DND-41 (cell line): ENCODE results near the gene TYRO3.

Source experiments
- ATAC-seq: fragments of 200-7000 bp; cut with Tn5 transposase; 3 replicates; pipeline ENCODE4 v1.9.1; 2021; ENCODE audit warnings: low read depth; ENCODE audit not compliant: insufficient read depth
- DNase-seq: peaks from one replicate; pipeline ENCODE4 v3.0.0-alpha.2; 2020
- H2AFZ ChIP-seq: 2 replicates; pipeline ENCODE4 v1.6.0; 2012; ENCODE audit warnings: low read depth, low read length
- H3K27ac ChIP-seq: 2 replicates; pipeline ENCODE4 v1.5.1; 2012; ENCODE audit warnings: low read length, inconsistent platforms
- H3K27me3 ChIP-seq: fragments of 200-600 bp; sonication (generic); 2 replicates; pipeline ENCODE4 v1.6.0; 2012; ENCODE audit warnings: low read length, mild to moderate bottlenecking, inconsistent platforms; ENCODE audit not compliant: insufficient read depth, poor library complexity
- H3K36me3 ChIP-seq: 2 replicates; pipeline ENCODE4 v1.5.1; 2012; ENCODE audit warnings: low read length, inconsistent platforms; ENCODE audit not compliant: insufficient read depth
- H3K4me1 ChIP-seq: 2 replicates; pipeline ENCODE4 v1.5.1; 2012; ENCODE audit warnings: mild to moderate bottlenecking, low read length; ENCODE audit not compliant: insufficient read depth
- H3K4me2 ChIP-seq: 2 replicates; pipeline ENCODE4 v1.6.0; 2012; ENCODE audit warnings: mild to moderate bottlenecking, moderate library complexity, low read length, inconsistent platforms; ENCODE audit not compliant: insufficient read depth
- H3K4me3 ChIP-seq, 2 experiments: fragments of 200-600 bp in 1 of 2; shearing (Covaris generic) in 1 of 2; 2 replicates each; pipeline ENCODE4 v1.5.1; 2012 to 2016; ENCODE audit warnings: inconsistent platforms in 2 of 2, low read length in 2 of 2, mild to moderate bottlenecking in 2 of 2, low read depth in 1 of 2, moderate library complexity in 1 of 2
- H3K79me2 ChIP-seq: 2 replicates; pipeline ENCODE4 v1.6.0; 2012; ENCODE audit warnings: low read length, inconsistent platforms; ENCODE audit not compliant: insufficient read depth
- H3K9ac ChIP-seq: 2 replicates; pipeline ENCODE4 v1.6.0; 2012; ENCODE audit warnings: low read depth, mild to moderate bottlenecking, inconsistent platforms, low read length, moderate library complexity
- H3K9me3 ChIP-seq: 2 replicates; pipeline ENCODE4 v1.5.1; 2012; ENCODE audit warnings: low read length, moderate library complexity, mild to moderate bottlenecking, inconsistent platforms; ENCODE audit not compliant: insufficient read depth, severe bottlenecking
- H4K20me1 ChIP-seq: 2 replicates; pipeline ENCODE4 v1.6.0; 2012; ENCODE audit warnings: low read length; ENCODE audit not compliant: insufficient read depth
- EZH2 ChIP-seq: IDR thresholded peaks from 3 replicates; pipeline ENCODE4 v1.6.1; 2012; ENCODE audit warnings: borderline replicate concordance, low read depth, mild to moderate bottlenecking, moderate library complexity, low read length, inconsistent platforms; ENCODE audit not compliant: severe bottlenecking
- TF ChIP-seq, protein P1 (sequence below): IDR thresholded peaks from 2 replicates; pipeline ENCODE4 v1.5.1; 2012; ENCODE audit warnings: borderline replicate concordance, low read length, moderate library complexity, mild to moderate bottlenecking; ENCODE audit not compliant: poor library complexity, severe bottlenecking; ENCODE audit errors: extremely low read depth

The TYRO3 gene

GRCh38 chr15:41564286-41564959 lies 5.4 kb downstream of the TYRO3 start:
- peaks cover 10% of the 10 kb centered on the region; the same call in 1 of the 2 replicates for H4K20me1 ChIP-seq
- no peaks in the 10 kb centered on the region for H3K27me3 ChIP-seq
- H2AFZ ChIP-seq = no peak overlapping the region
- no peak overlapping the region for H3K4me3 ChIP-seq
- peaks cover 23% of the 10 kb centered on the region for H3K4me1 ChIP-seq
- ATAC-seq (no peak), DNase-seq (no peak)
- H3K9ac ChIP-seq = no peak overlapping the region
- peaks cover 63% of the 10 kb centered on the region for H3K36me3 ChIP-seq
- no peaks in the 10 kb centered on the region for H3K9me3 ChIP-seq
- no peak overlapping the region for H3K27ac ChIP-seq
- no peak overlapping the region for H3K4me2 ChIP-seq
- peaks cover 16% of the 10 kb centered on the region for H3K79me2 ChIP-seq
- TF ChIP-seq, protein P1, sequence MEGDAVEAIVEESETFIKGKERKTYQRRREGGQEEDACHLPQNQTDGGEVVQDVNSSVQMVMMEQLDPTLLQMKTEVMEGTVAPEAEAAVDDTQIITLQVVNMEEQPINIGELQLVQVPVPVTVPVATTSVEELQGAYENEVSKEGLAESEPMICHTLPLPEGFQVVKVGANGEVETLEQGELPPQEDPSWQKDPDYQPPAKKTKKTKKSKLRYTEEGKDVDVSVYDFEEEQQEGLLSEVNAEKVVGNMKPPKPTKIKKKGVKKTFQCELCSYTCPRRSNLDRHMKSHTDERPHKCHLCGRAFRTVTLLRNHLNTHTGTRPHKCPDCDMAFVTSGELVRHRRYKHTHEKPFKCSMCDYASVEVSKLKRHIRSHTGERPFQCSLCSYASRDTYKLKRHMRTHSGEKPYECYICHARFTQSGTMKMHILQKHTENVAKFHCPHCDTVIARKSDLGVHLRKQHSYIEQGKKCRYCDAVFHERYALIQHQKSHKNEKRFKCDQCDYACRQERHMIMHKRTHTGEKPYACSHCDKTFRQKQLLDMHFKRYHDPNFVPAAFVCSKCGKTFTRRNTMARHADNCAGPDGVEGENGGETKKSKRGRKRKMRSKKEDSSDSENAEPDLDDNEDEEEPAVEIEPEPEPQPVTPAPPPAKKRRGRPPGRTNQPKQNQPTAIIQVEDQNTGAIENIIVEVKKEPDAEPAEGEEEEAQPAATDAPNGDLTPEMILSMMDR = no peak
- no peak for TF ChIP-seq EZH2

DNA sequence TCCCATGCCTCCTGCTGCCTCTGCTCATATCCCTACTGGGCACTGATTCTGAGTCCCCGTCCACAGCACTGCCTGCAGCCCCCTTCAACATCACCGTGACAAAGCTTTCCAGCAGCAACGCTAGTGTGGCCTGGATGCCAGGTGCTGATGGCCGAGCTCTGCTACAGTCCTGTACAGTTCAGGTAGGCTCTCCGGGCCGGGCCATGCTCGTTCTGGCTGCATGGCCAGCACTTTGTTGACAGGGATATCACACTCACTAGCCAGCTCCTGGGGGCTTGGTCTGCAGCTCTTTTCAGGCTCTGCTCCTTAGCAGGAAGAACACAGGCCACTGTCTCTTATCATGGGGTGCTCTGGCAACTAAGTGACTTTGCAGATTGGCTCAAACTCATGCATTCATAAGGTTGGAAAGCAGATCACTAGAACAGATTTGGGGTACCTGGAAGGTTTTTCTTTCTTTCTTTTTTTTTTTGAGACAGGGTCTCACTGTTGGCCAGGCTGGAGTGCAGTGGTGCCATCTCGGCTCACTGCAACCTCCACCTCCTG lies 6.0 kb downstream of the TYRO3 start:
- Histone ChIP-seq H3K27ac (no peak overlapping the region), H3K4me3 (no peak overlapping the region), H3K79me2 (peaks cover 10% of the 10 kb centered on the region), H3K9ac (no peak overlapping the region), H3K9me3 (no peaks in the 10 kb centered on the region), H2AFZ (no peak overlapping the region), H4K20me1 (peaks cover 10% of the 10 kb centered on the region; the same call in 1 of the 2 replicates), H3K36me3 (peaks cover 64% of the 10 kb centered on the region), H3K27me3 (no peaks in the 10 kb centered on the region), H3K4me2 (no peak overlapping the region), H3K4me1 (peaks cover 17% of the 10 kb centered on the region)
- no peak for TF ChIP-seq EZH2
- TF ChIP-seq, protein P1 = no peak
- DNase-seq = no peak
- ATAC-seq = no peak

- no peak for ATAC-seq
- no peak overlapping the region for H3K27ac ChIP-seq
- no peak overlapping the region for H3K4me3 ChIP-seq
- TF ChIP-seq, protein P1 = no peak
- no peak for TF ChIP-seq EZH2
- H3K36me3 ChIP-seq = peaks cover 71% of the 10 kb centered on the region
- no peaks in the 10 kb centered on the region for H3K9me3 ChIP-seq
- H3K27me3 ChIP-seq = no peaks in the 10 kb centered on the region
- H4K20me1 ChIP-seq = peaks cover 5% of the 10 kb centered on the region; the same call in 1 of the 2 replicates
- peaks cover 10% of the 10 kb centered on the region for H3K4me1 ChIP-seq
- H3K79me2 ChIP-seq = peaks cover 3% of the 10 kb centered on the region; the same call in 1 of the 2 replicates
- no peak overlapping the region for H3K4me2 ChIP-seq
- DNase-seq = no peak
- H3K9ac ChIP-seq = no peak overlapping the region
- H2AFZ ChIP-seq = no peak overlapping the region
These were observed 6.7 kb downstream of the TYRO3 start for GRCh38 chr15:41565702-41566101.
